IMR-90 (cell line): Measurements from ENCODE around the gene PGLYRP3.

Experiments
- BHLHE40 ChIP-seq: fragments of 150-350 bp; IDR thresholded peaks from 2 replicates; pipeline ENCODE4 v1.6.1; 2016; ENCODE audit warnings: mild to moderate bottlenecking, low read depth, low read length
- FOS ChIP-seq: fragments of 150-350 bp; IDR thresholded peaks from 2 replicates; pipeline ENCODE4 v1.6.1; 2016; ENCODE audit warnings: low read depth, low read length
- MXI1 ChIP-seq: IDR thresholded peaks from 2 replicates; pipeline ENCODE4 v1.6.1; 2012; ENCODE audit warnings: low read depth, mild to moderate bottlenecking, low read length, moderate library complexity, borderline replicate concordance
- NFE2L2 ChIP-seq: fragments of 150-350 bp; IDR thresholded peaks from 2 replicates; pipeline ENCODE4 v1.6.1; 2016; ENCODE audit warnings: low read depth, mild to moderate bottlenecking, low read length
- POLR2A ChIP-seq: IDR thresholded peaks from 2 replicates; pipeline ENCODE4 v1.6.1; 2012; ENCODE audit warnings: mild to moderate bottlenecking, low read depth, low read length
- TF ChIP-seq, protein P1 (sequence below): conservative IDR thresholded peaks from 2 replicates; pipeline ENCODE4 v1.5.1; 2012; ENCODE audit warnings: mild to moderate bottlenecking, low read depth, low read length, improper control_type of control experiment

DNA sequence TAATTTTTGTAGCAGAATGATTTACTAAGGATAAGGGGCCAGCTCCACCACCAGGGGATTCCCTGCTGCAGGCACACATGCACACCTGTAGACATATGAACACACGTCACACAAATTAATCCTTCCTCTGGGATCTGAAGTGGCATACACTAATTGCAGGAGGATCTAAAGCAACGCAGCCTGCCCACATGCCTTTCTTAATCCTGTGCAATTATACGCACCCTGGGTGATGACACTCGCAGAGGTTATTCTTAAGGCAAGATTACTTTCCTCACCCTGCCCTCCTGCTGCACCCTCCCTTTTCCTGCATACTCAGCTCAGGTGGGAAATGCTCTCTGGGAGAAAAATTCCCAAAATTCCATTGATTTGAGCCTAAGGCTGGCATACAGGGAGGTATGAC lies 60.8 kb downstream of the PGLYRP3 start:
- TF ChIP-seq, protein P1, sequence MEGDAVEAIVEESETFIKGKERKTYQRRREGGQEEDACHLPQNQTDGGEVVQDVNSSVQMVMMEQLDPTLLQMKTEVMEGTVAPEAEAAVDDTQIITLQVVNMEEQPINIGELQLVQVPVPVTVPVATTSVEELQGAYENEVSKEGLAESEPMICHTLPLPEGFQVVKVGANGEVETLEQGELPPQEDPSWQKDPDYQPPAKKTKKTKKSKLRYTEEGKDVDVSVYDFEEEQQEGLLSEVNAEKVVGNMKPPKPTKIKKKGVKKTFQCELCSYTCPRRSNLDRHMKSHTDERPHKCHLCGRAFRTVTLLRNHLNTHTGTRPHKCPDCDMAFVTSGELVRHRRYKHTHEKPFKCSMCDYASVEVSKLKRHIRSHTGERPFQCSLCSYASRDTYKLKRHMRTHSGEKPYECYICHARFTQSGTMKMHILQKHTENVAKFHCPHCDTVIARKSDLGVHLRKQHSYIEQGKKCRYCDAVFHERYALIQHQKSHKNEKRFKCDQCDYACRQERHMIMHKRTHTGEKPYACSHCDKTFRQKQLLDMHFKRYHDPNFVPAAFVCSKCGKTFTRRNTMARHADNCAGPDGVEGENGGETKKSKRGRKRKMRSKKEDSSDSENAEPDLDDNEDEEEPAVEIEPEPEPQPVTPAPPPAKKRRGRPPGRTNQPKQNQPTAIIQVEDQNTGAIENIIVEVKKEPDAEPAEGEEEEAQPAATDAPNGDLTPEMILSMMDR, result no peak
- TF ChIP-seq POLR2A (no peak), NFE2L2 (no peak), BHLHE40 (no peak), FOS (no peak), MXI1 (no peak)
